H1 (cell line): ENCODE measurements around the gene TEX51. TPM values are rescaled to one million over a fixed set of nuclear protein-coding genes. Genes with fewer than 3 reads are reported as not detected.
A peak's percentile ranks its signal among the peaks of the same experiment; 100 is the strongest.

Experiments
- CTCF ChIA-PET: fragments of 300-600 bp; sonication (Branson Sonifier 250); formaldehyde crosslinking; loops from one replicate; lab custom pipeline; 2021; ENCODE audit not compliant: partially characterized antibody; lab: Charles Lee
- POLR2A ChIA-PET: fragments of 300-600 bp; sonication (Branson Sonifier 250); formaldehyde crosslinking; loops from one replicate; lab custom pipeline; 2021; ENCODE audit warnings: inconsistent platforms; ENCODE audit not compliant: partially characterized antibody; lab: Charles Lee
- DNase-seq, 2 experiments: peaks; one replicate each; pipeline versions ENCODE4 v3.0.0 to v3.0.0-alpha.2; 2010 to 2022; ENCODE audit warnings: low spot score in 2 of 2, low read depth in 1 of 2, mixed read lengths in 1 of 2
- FAIRE-seq: peaks from 2 replicates; lab custom pipeline; 2011; peaks lifted over from hg19 to GRCh38; lab: Jason Lieb, UNC
- H2AFZ ChIP-seq: 2 replicates; pipeline ENCODE4 v1.8.1; 2012; ENCODE audit warnings: low read length, inconsistent platforms
- H2AK5ac ChIP-seq: 2 replicates; pipeline ENCODE4 v1.6.1; 2013; ENCODE audit warnings: low read depth, low read length
- H2BK120ac ChIP-seq: replicated peaks from 2 replicates; pipeline ENCODE3; 2013; ENCODE audit warnings: low read depth, low read length, inconsistent platforms
- H2BK12ac ChIP-seq: 2 replicates; pipeline ENCODE4 v1.6.1; 2013; ENCODE audit warnings: low read depth, low read length
- H2BK15ac ChIP-seq: 2 replicates; pipeline ENCODE4 v1.6.1; 2013; ENCODE audit warnings: low read length
- H2BK20ac ChIP-seq: 2 replicates; pipeline ENCODE4 v1.6.1; 2013; ENCODE audit warnings: low read length
- H2BK5ac ChIP-seq: 2 replicates; pipeline ENCODE4 v1.6.1; 2013; ENCODE audit warnings: low read depth, low read length
- H3K14ac ChIP-seq: 2 replicates; pipeline ENCODE4 v1.6.1; 2013; ENCODE audit warnings: inconsistent platforms; ENCODE audit not compliant: insufficient read length
- H3K18ac ChIP-seq: 2 replicates; pipeline ENCODE4 v1.6.1; 2013; ENCODE audit warnings: low read length; ENCODE audit errors: extremely low read depth
- H3K23ac ChIP-seq: 2 replicates; pipeline ENCODE4 v1.6.1; 2013; ENCODE audit warnings: inconsistent platforms; ENCODE audit not compliant: insufficient read length
- H3K23me2 ChIP-seq: 2 replicates; pipeline ENCODE4 v1.6.1; 2013; ENCODE audit warnings: low read depth, low read length
- H3K27ac ChIP-seq: 2 replicates; pipeline ENCODE4 v1.6.1; 2011; ENCODE audit warnings: low read depth, low read length, inconsistent platforms
- H3K27me3 ChIP-seq, 4 experiments: replicated peaks in 1 of 4; 1 replicate in 1 of 4; 2 replicates in 3 of 4; pipeline versions ENCODE4 v1.6.1 to v1.8.1; 2011 to 2013; ENCODE audit warnings: low read length in 3 of 4, mild to moderate bottlenecking in 3 of 4, inconsistent platforms in 2 of 4, mixed read lengths in 2 of 4, moderate library complexity in 1 of 4; ENCODE audit not compliant: control insufficient read depth in 3 of 4, insufficient read depth in 3 of 4; ENCODE audit errors: extremely low read depth in 1 of 4
- H3K36me3 ChIP-seq, 4 experiments: 2 replicates each; pipeline versions ENCODE4 v1.6.1 to v1.8.1; 2011 to 2013; ENCODE audit warnings: mild to moderate bottlenecking in 4 of 4, low read length in 3 of 4, moderate library complexity in 2 of 4, control low read depth in 1 of 4, inconsistent platforms in 1 of 4; ENCODE audit not compliant: insufficient read depth in 4 of 4, control insufficient read depth in 2 of 4
- H3K4ac ChIP-seq: replicated peaks from 2 replicates; pipeline ENCODE3; 2013; ENCODE audit warnings: low read length, low read depth, mixed read lengths, inconsistent platforms; ENCODE audit not compliant: insufficient read length
- H3K4me1 ChIP-seq, 4 experiments: replicated peaks in 1 of 4; 1 replicate in 1 of 4; 2 replicates in 3 of 4; pipeline versions ENCODE4 v1.6.1 to v1.8.1; 2011 to 2013; ENCODE audit warnings: low read length in 3 of 4, inconsistent platforms in 2 of 4, mixed read lengths in 1 of 4; ENCODE audit not compliant: insufficient read depth in 4 of 4, control insufficient read depth in 3 of 4
- H3K4me2 ChIP-seq, 2 experiments: 2 replicates each; pipeline versions ENCODE4 v1.6.1 to v1.8.1; 2011 to 2013; ENCODE audit warnings: low read depth in 2 of 2, low read length in 2 of 2, control low read depth in 1 of 2, inconsistent platforms in 1 of 2, mild to moderate bottlenecking in 1 of 2; ENCODE audit not compliant: insufficient read depth in 1 of 2
- H3K4me3 ChIP-seq, 4 experiments: fragments of 200-600, 300-600 bp in 1 of 4; sonication (generic), shearing (Covaris generic), sonication (Bioruptor Twin) in 1 of 4; 2 replicates each; pipeline versions ENCODE4 v1.5.1 to v1.8.1; 2011 to 2016; ENCODE audit warnings: low read length in 4 of 4, low read depth in 3 of 4, control low read depth in 2 of 4, inconsistent platforms in 2 of 4, mild to moderate bottlenecking in 2 of 4, mixed read lengths in 1 of 4, moderate library complexity in 1 of 4; ENCODE audit not compliant: insufficient read depth in 2 of 4; ENCODE audit errors: extremely low read depth in 1 of 4
- H3K56ac ChIP-seq: replicated peaks from 2 replicates; pipeline ENCODE3; 2013; ENCODE audit warnings: low read depth, mild to moderate bottlenecking, mixed read lengths, low read length, inconsistent platforms; ENCODE audit not compliant: insufficient read length
- H3K79me1 ChIP-seq: 2 replicates; pipeline ENCODE4 v1.6.1; 2013; ENCODE audit warnings: low read depth, low read length, control low read depth
- H3K79me2 ChIP-seq, 2 experiments: 2 replicates each; pipeline versions ENCODE4 v1.6.1 to v1.8.1; 2012 to 2013; ENCODE audit warnings: low read length in 2 of 2, mild to moderate bottlenecking in 2 of 2, inconsistent platforms in 1 of 2; ENCODE audit not compliant: insufficient read depth in 2 of 2, control insufficient read depth in 1 of 2
- H3K9ac ChIP-seq, 4 experiments: replicated peaks in 1 of 4; 1 replicate in 1 of 4; 2 replicates in 3 of 4; pipeline versions ENCODE4 v1.6.1 to v1.8.1; 2011 to 2013; ENCODE audit warnings: low read depth in 3 of 4, low read length in 3 of 4, control low read depth in 2 of 4, mild to moderate bottlenecking in 2 of 4, moderate library complexity in 2 of 4, inconsistent platforms in 1 of 4; ENCODE audit errors: extremely low read depth in 1 of 4
- H3K9me3 ChIP-seq, 2 experiments: 2 replicates each; pipeline versions ENCODE4 v1.6.1 to v1.8.1; 2012 to 2013; ENCODE audit warnings: mild to moderate bottlenecking in 2 of 2, moderate library complexity in 2 of 2, control low read depth in 1 of 2, inconsistent platforms in 1 of 2, low read depth in 1 of 2, low read length in 1 of 2, mixed read lengths in 1 of 2; ENCODE audit not compliant: insufficient read depth in 2 of 2
- H4K20me1 ChIP-seq, 2 experiments: replicated peaks in 1 of 2; 2 replicates each; pipeline versions ENCODE3 to v1.8.1; 2011 to 2013; ENCODE audit warnings: inconsistent platforms in 2 of 2, low read length in 2 of 2, mild to moderate bottlenecking in 1 of 2; ENCODE audit not compliant: insufficient read depth in 2 of 2, control insufficient read depth in 1 of 2
- H4K5ac ChIP-seq: 2 replicates; pipeline ENCODE4 v1.6.1; 2013; ENCODE audit warnings: low read length, low read depth, mixed read lengths, inconsistent platforms; ENCODE audit not compliant: insufficient read length
- H4K8ac ChIP-seq: 2 replicates; pipeline ENCODE4 v1.8.0; 2013; ENCODE audit warnings: mild to moderate bottlenecking, moderate library complexity, low read length, inconsistent platforms; ENCODE audit not compliant: insufficient read depth; ENCODE audit errors: extremely low read depth
- H4K91ac ChIP-seq: replicated peaks from 2 replicates; pipeline ENCODE3; 2013; ENCODE audit warnings: low read length, mixed read lengths, inconsistent platforms; ENCODE audit not compliant: insufficient read length
- RNF2 ChIP-seq: fragments of 200-900, 300-1000 bp; sonication (generic); IDR thresholded peaks from 2 replicates; pipeline ENCODE4 v1.7.1; 2016; ENCODE audit warnings: borderline replicate concordance, low read depth, mild to moderate bottlenecking, antibody characterized with exemption, low read length; ENCODE audit not compliant: poor library complexity, severe bottlenecking; ENCODE audit errors: missing control alignments
- SAP30 ChIP-seq: fragments of 300-600 bp; sonication (generic); IDR thresholded peaks from 2 replicates; pipeline ENCODE4 v1.7.1; 2012; ENCODE audit warnings: low read length, moderate library complexity, mild to moderate bottlenecking, inconsistent platforms; ENCODE audit not compliant: insufficient read depth, insufficient replicate concordance
- WGBS, 2 experiments: shearing (Covaris generic) in 1 of 2; methylation state at CpG; one replicate each; pipeline versions ENCODE4 v1.1.6 to v1.1.7; 2013 to 2015; ENCODE audit warnings: low lambda C conversion rate in 2 of 2, mixed read lengths in 2 of 2, inconsistent platforms in 1 of 2, low coverage in 1 of 2, missing lambda C conversion rate in 1 of 2; ENCODE audit not compliant: insufficient replicate concordance in 2 of 2, insufficient coverage in 1 of 2, insufficient read length in 1 of 2; ENCODE audit errors: extremely low coverage in 1 of 2, missing lambda C conversion rate in 1 of 2; 5-methylcytosine and 5-hydroxymethylcytosine counted together
- polyA plus RNA-seq, 7 experiments: library from polyadenylated mRNA; depleted of rRNA in 3 of 7; stranded (reverse) in 5 of 7; unstranded in 2 of 7; fragments of >200 nt in 5 of 7; fragments of 200-250 nt in 2 of 7; gene quantifications; 1 replicate in 5 of 7; 2 replicates in 1 of 7; 4 replicates in 1 of 7; pipeline versions ENCODE4 v1.2.1 to v1.2.3, GENCODE V29; 2011 to 2013; ENCODE audit warnings: missing spikeins in 2 of 7, mixed read lengths in 2 of 7
- total RNA-seq: library from RNA; stranded (reverse); fragmentation: NEBNext Ultra II Directional; extraction: Animal tissue kit (Norgen Biotek cat#: 25700); gene quantifications from 2 replicates; pipeline ENCODE4 v1.2.1, GENCODE V29; 2021

Gene TEX51
- total and polyA plus RNA-seq, 2 of the 8 experiments (the other 6 are each of a cell fraction or from before 2014, with no cell fraction given) = not detected

GRCh38 chr2:126886916-126887280 lies 11.8 kb upstream of the TEX51 start:
- H3K36me3 ChIP-seq = no peaks in the 10 kb centered on the region
- H4K20me1 ChIP-seq = no peaks in the 10 kb centered on the region
- H3K27ac ChIP-seq = no peak overlapping the region
- H4K5ac ChIP-seq = no peak overlapping the region
- no peak overlapping the region for H3K14ac ChIP-seq
- no peak for FAIRE-seq
- H3K4ac ChIP-seq = no peak overlapping the region
- H4K91ac ChIP-seq = no peak overlapping the region
- H2BK15ac ChIP-seq = no peak overlapping the region
- no peaks in the 10 kb centered on the region; the same call in 1 of the 2 replicates for H3K23me2 ChIP-seq
- H2BK12ac ChIP-seq = peak overlapping the region; percentile 68; the same call in 1 of the 2 replicates
- no peak overlapping the region for H2AFZ ChIP-seq
- peak overlapping the region; percentile 42 to 69; a peak in 3 of 4 replicates for H3K4me2 ChIP-seq
- WGBS, 2 experiments = 86% methylated on average over 13 of the region's 13 CpGs; no CpG with 5 or more reads in 1 of the 2 experiments
- H3K23ac ChIP-seq = no peak overlapping the region
- ChIA-PET CTCF (interaction anchor here (0.7 to 4.4 kb wide), 16 partner anchors 8 to 571 kb away, joined by 3 to 23 read pairs (median 4); partner anchors contain the start of gene TEX51), POLR2A (interaction anchor here (1.3 kb wide), 1 partner anchor 35 kb away, joined by 3 read pairs; no protein-coding TSS in a partner anchor)
- H3K18ac ChIP-seq = 0 out of 2 replicates have a peak overlapping the region, but pooled peaks have one; percentile 75
- TF ChIP-seq RNF2 = no peak
- TF ChIP-seq SAP30 = no peak
- DNase-seq = no peak
- no peak overlapping the region for H2BK120ac ChIP-seq
- H2BK20ac ChIP-seq = 0 out of 2 replicates have a peak overlapping the region, but pooled peaks have one; percentile 1
- no peak overlapping the region; the same call in 1 of the 2 replicates for H4K8ac ChIP-seq
- H3K9ac ChIP-seq = no peak overlapping the region
- no peak overlapping the region for H2BK5ac ChIP-seq
- H3K4me3 ChIP-seq = peak overlapping the region in 1 of 4 experiments; percentile 47; a peak in 1 of 8 replicates
- no peaks in the 10 kb centered on the region for H3K79me1 ChIP-seq
- H2AK5ac ChIP-seq = no peak overlapping the region
- H3K27me3 ChIP-seq = peaks cover 0 to 9% (median 5%) of the 10 kb centered on the region in 4 experiments; a peak in 3 of 7 replicates
- H3K9me3 ChIP-seq = no peaks in the 10 kb centered on the region
- H3K56ac ChIP-seq = no peak overlapping the region
- peaks cover 0 to 12% (median 7%) of the 10 kb centered on the region in 4 experiments; a peak in 5 of 7 replicates for H3K4me1 ChIP-seq
- no peaks in the 10 kb centered on the region for H3K79me2 ChIP-seq
